Measurements from ENCODE around the gene CHST11.

The CHST11 gene

GRCh38 chr12:104501115-104501514, 44.4 kb downstream of the CHST11 start:
- no peak for TF ChIP-seq CTCF (IDR thresholded peaks at IDR 0.05)

GRCh38 chr12:104501660-104502059, 44.9 kb downstream of the CHST11 start:
- TF ChIP-seq CTCF (IDR thresholded peaks at IDR 0.05): no peak

- TF ChIP-seq CTCF (IDR thresholded peaks at IDR 0.05): no peak
Measured at GRCh38 chr12:104502217-104502616, 45.5 kb downstream of the CHST11 start.

GRCh38 chr12:104502638-104503037, 45.9 kb downstream of the CHST11 start:
- no peak for TF ChIP-seq CTCF (IDR thresholded peaks at IDR 0.05)

- no peak for TF ChIP-seq CTCF (IDR thresholded peaks at IDR 0.05)
Measured at GRCh38 chr12:104503191-104503590, 46.4 kb downstream of the CHST11 start.

GRCh38 chr12:104504146-104504545, 47.4 kb downstream of the CHST11 start:
- TF ChIP-seq CTCF (IDR thresholded peaks at IDR 0.05): no peak

- TF ChIP-seq CTCF (IDR thresholded peaks at IDR 0.05): no peak
Measured at GRCh38 chr12:104505095-104505818, 48.5 kb downstream of the CHST11 start.
